Uterus (tissue), 4 donors: Measurements from ENCODE around the gene CCN2. TPM values are rescaled to one million over a fixed set of nuclear protein-coding genes. Genes with fewer than 3 reads are reported as not detected.

ENCODE experiments used
- DNase-seq, 2 donors: peaks; one replicate each; pipeline ENCODE4 v3.0.0-alpha.2; 2019 to 2020
- H3K27ac ChIP-seq, 2 donors: fragments of 200-600 bp; sonication (generic); 1 replicate in 1 of 2; 2 replicates in 1 of 2; pipeline ENCODE4 v1.5.1; 2016 to 2018
- H3K27me3 ChIP-seq, 2 donors: fragments of 200-600 bp; sonication (generic); one replicate each; pipeline ENCODE4 v1.5.1; 2018 to 2019; ENCODE audit warnings: control low read depth in 1 of 2
- H3K36me3 ChIP-seq, 2 donors: fragments of 200-600 bp; sonication (generic); one replicate each; pipeline ENCODE4 v1.5.1; 2019; ENCODE audit warnings: control low read depth in 1 of 2
- H3K4me1 ChIP-seq, 2 donors: fragments of 200-600 bp; sonication (generic); one replicate each; pipeline ENCODE4 v1.5.1; 2018 to 2019; ENCODE audit warnings: control low read depth in 1 of 2
- H3K4me3 ChIP-seq, 2 donors: fragments of 200-600 bp; sonication (generic); 1 replicate in 1 of 2; 2 replicates in 1 of 2; pipeline ENCODE4 v1.5.1; 2018 to 2019; ENCODE audit warnings: mild to moderate bottlenecking in 1 of 2
- H3K9me3 ChIP-seq, 2 donors: fragments of 200-600 bp; sonication (generic); one replicate each; pipeline ENCODE4 v1.5.1; 2019; ENCODE audit warnings: control low read depth in 1 of 2
- CTCF ChIP-seq, 4 experiments: fragments of 200-600 bp in 2 of 4; fragments of 450-650 bp in 2 of 4; sonication (generic) in 2 of 4; IDR thresholded peaks; one replicate each; pipeline ENCODE4 v1.5.1; 2016 to 2019; ENCODE audit warnings: antibody characterized with exemption in 4 of 4, mild to moderate bottlenecking in 2 of 4, moderate library complexity in 1 of 4
- POLR2A ChIP-seq, 2 donors: fragments of 450-650 bp; IDR thresholded peaks; one replicate each; pipeline ENCODE4 v1.6.1; 2016; ENCODE audit warnings: antibody characterized with exemption in 2 of 2, mild to moderate bottlenecking in 1 of 2, moderate library complexity in 1 of 2
- intact Hi-C: fragments of 100-400 bp; cut with DNase I; formaldehyde crosslinking; loops from one replicate; pipeline ENCODE4 v1.15.1; 2023; ENCODE audit warnings: low total_unique reads
- total RNA-seq, 4 donors: library from RNA; depleted of rRNA in 3 of 4; stranded (reverse); fragments of >200 nt in 3 of 4; gene quantifications; one replicate each; pipeline versions ENCODE4 v1.1.0 to v1.2.4, GENCODE V29; 2014 to 2023
- donor health status: DM: yes; HTN: yes; CAD: no.

Gene CCN2
- total RNA-seq, 4 donors from 2014 or later = 104 to 254 (median 202) TPM

- Histone ChIP-seq H3K4me1 (no peaks in the 10 kb centered on the region), H3K36me3 (no peaks in the 10 kb centered on the region), H3K27ac (no peak overlapping the region), H3K4me3 (no peak overlapping the region), H3K27me3 (no peaks in the 10 kb centered on the region), H3K9me3 (no peaks in the 10 kb centered on the region)
- DNase-seq = no peak
- TF ChIP-seq CTCF (IDR thresholded peaks at IDR 0.05) (no peak), POLR2A (IDR thresholded peaks at IDR 0.05) (no peak)
- intact Hi-C loops = loop anchor here (10.0 kb wide), 1 partner anchor 285 kb away; no protein-coding TSS in a partner anchor
Measured at GRCh38 chr6:131929976-131930375, 21.2 kb downstream of the CCN2 start.

GRCh38 chr6:131929264-131929663 lies 21.9 kb downstream of the CCN2 start:
- Histone ChIP-seq H3K9me3 (no peaks in the 10 kb centered on the region), H3K4me1 (no peaks in the 10 kb centered on the region), H3K27me3 (no peaks in the 10 kb centered on the region), H3K36me3 (no peaks in the 10 kb centered on the region), H3K27ac (no peak overlapping the region), H3K4me3 (no peak overlapping the region)
- intact Hi-C loops = loop anchor here (10.0 kb wide), 1 partner anchor 286 kb away; no protein-coding TSS in a partner anchor
- no peak for DNase-seq
- no peak for TF ChIP-seq CTCF (IDR thresholded peaks at IDR 0.05)
- no peak for TF ChIP-seq POLR2A (IDR thresholded peaks at IDR 0.05)

GRCh38 chr6:131924881-131925474 lies 26.2 kb downstream of the CCN2 start:
- Histone ChIP-seq H3K4me1 (no peaks in the 10 kb centered on the region), H3K27ac (no peak overlapping the region), H3K9me3 (no peaks in the 10 kb centered on the region), H3K27me3 (no peaks in the 10 kb centered on the region), H3K36me3 (no peaks in the 10 kb centered on the region), H3K4me3 (no peak overlapping the region)
- no peak for TF ChIP-seq POLR2A (IDR thresholded peaks at IDR 0.05)
- peak; percentile 56 to 77 (median 70) for TF ChIP-seq CTCF (IDR thresholded peaks at IDR 0.05)
- no peak for DNase-seq
- intact Hi-C loops = loop anchor here (10.0 kb wide), 1 partner anchor 290 kb away; no protein-coding TSS in a partner anchor

- H3K36me3 ChIP-seq = no peaks in the 10 kb centered on the region
- no peaks in the 10 kb centered on the region for H3K4me1 ChIP-seq
- TF ChIP-seq CTCF (IDR thresholded peaks at IDR 0.05) = peak; percentile 40 to 63 (median 50)
- TF ChIP-seq POLR2A (IDR thresholded peaks at IDR 0.05) = no peak
- no peak overlapping the region for H3K27ac ChIP-seq
- no peaks in the 10 kb centered on the region for H3K9me3 ChIP-seq
- H3K27me3 ChIP-seq = no peaks in the 10 kb centered on the region
- H3K4me3 ChIP-seq = no peak overlapping the region
- peak; percentile 51 to 67 for DNase-seq
- intact Hi-C loops = loop anchor here (10.0 kb wide), 1 partner anchor 291 kb away; no protein-coding TSS in a partner anchor
Measured at GRCh38 chr6:131923356-131923755, 27.8 kb downstream of the CCN2 start.

- Histone ChIP-seq H3K4me3 (no peak overlapping the region), H3K9me3 (no peaks in the 10 kb centered on the region), H3K27me3 (no peaks in the 10 kb centered on the region), H3K36me3 (no peaks in the 10 kb centered on the region), H3K4me1 (no peaks in the 10 kb centered on the region), H3K27ac (no peak overlapping the region)
- DNase-seq = no peak
- intact Hi-C loops = loop anchor here (10.0 kb wide), 1 partner anchor 294 kb away; no protein-coding TSS in a partner anchor
- TF ChIP-seq POLR2A (IDR thresholded peaks at IDR 0.05) (no peak), CTCF (IDR thresholded peaks at IDR 0.05) (no peak)
Measured at GRCh38 chr6:131920656-131921055, 30.5 kb downstream of the CCN2 start.
